Stimulated activated CD8-positive, alpha-beta memory T cell treated with anti-CD3 and anti-CD28 coated beads, Interleukin-12 subunit alpha, Interleukin-12 subunit beta, amount 100 ng/mL, for 24 hours (primary cell): ENCODE results near the gene C16orf54.
"Not testable (repeated sequence)": the region's sequence is repeated elsewhere in the genome, so short reads cannot be mapped to it uniquely, and the experiment has no call there.

ENCODE experiments used
- DNase-seq: peaks from one replicate; pipeline ENCODE4 v3.0.0-alpha.2; 2020; ENCODE audit errors: extremely low read depth

C16orf54 gene, protein sequence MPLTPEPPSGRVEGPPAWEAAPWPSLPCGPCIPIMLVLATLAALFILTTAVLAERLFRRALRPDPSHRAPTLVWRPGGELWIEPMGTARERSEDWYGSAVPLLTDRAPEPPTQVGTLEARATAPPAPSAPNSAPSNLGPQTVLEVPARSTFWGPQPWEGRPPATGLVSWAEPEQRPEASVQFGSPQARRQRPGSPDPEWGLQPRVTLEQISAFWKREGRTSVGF

DNA sequence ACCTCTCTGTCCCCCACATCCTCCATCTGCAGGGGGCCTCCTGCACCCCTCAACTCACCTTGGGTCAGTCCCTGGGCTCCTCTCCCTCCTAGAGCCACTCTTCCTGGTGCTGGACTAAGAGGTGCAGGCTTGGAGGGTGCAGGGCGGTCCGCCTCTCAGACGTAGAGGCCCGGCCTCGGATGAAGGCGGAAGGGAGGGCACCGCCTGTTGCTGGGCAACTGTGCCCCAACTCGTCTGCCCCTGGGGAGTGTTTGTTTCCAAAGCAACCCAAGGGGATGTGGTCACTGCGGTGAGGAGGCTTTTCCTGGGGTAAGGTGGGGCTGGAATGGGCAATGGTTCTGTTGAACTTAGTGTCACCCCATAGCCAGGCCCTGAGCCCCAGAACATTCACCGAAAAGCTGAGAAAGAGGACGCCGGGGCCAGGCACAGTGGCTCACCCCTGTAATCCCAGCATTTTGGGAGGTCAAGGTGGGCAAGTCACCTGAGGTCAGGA lies at the start of gene C16orf54:
Gene C16orf54, minus strand, starts transcription at position 138 of the 493 bp plus-strand sequence. CDS start 1,039 bp downstream, outside the sequence.
- DNase-seq = peak; percentile 64

DNA sequence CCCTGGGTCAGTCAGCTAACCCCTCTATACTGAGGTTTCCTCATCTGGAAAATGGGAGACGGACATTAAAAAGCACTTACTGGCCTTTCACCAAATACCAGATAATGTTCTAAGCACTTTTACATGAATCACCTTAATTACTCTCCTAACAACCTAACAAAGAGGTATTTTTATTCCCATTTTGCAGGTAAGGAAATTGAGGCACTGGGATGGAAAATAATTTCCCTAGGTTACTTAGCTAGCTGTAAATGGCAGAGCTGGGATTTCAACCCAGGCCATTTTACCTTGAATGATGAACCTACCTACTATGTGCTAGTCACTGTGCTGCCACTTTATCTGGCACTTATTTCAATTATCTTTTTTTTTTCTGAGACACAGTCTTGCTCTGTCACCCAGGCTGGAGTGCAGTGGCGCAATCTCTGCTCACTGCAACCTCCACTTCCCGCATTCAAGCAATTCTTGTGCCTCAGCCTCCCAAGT lies 48.5 kb upstream of the C16orf54 start:
- DNase-seq = no peak

DNA sequence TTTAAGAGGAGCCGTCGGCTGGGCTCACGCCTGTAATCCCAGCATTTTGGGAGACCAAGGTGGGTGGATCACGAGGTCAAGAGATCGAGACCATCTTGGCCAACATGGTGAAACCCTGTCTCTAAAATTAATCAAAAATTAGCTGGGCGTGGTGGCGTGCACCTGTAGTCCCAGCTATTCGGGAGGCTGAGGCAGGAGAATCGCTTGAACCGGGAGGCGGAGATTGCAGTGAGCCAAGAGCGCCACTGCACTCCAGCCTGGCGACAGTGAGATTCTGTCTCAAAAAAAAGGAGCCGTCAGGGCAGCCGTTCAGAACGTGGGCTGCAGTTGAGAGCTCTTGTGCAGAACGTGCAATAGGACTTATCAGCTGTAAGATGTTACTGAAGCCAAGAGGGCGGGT lies 47.4 kb upstream of the C16orf54 start:
- not testable (repeated sequence) for DNase-seq

DNA sequence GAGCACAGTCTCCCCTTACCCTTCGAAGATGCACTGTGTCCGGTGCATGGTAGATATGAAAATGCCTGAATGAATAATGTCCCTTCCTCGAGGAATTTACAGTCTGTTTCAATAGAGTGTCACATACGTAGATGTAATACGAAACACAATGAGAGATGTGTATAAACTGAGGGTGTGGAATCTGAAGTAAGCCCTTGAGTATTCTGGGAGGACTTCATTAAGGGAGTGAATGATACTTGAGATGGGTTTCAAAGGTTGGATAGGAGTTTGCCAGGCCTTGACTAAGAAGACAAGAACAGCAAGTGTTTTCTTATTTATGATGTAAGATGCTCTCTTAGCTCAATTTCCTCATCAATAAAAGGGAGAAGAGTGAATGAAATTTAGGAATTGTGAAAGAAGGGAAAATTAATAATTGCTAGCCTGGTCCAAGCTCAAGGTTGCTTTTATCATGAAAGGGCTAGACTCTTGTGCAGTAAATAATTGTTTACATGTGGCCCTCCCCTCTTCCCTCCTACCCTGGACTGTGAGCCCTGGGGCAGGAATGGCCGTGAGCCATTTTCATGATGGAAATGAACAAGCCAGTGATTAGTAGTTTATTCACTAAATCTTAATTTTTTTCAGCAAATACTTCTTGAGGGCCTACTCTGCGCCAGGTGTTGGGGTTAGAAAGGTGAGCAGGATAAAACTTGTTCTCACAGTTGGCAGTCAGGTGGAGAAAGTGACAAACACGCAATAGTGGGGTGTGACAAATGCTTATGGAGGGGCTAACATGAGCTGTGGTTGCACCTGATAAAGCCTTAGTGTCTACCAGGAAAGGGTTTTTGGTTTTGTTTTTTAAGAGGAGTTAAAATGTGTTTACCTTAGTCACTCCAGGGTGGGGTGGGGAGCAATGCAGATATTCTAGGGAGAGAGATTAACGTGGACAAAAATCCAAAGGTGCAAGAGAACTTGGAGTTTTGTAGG lies 46.3 kb upstream of the C16orf54 start:
- DNase-seq = no peak

DNA sequence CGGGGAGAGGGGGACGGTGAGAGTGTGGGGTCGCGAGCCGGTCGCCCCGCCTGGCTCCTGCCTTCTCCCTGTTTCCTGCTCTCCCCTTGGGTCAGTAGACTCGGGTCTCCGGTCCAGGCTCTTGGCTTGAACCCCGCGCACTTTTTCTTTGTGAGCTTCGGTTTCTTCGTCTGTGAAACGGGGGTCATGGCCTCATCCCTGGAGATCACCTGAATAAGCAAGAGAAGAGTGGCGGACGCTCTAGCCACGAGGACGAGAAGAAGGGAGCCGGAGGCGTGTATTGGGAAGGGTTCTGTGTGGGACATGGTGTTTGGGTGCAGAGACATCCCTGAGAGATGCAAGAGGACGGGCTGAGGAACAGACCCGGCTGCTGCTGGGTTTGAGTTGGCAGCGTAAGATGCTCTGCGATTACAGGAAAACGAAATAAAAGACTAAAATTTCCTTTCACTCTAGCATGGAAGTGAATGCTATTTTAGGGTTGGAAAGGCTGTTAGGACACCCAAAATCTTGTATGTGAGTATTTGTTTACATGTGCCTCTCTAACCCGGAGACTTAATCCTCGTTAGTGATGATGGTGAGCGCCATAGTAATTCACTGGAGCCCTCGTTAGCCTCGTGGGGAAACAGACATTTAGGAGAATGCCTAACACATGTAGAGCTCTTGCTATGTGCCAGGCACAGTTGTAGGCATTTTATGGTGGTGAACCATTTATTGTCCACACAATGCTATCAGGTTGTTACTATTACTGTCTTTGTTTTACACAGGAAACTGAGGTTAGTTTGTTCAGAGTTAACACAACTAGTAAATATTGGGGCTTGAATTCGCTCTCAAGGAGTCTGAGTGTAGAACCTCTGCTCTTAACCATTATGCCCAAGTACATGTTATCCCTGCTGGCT lies 45.4 kb upstream of the C16orf54 start:
- DNase-seq = no peak

DNA sequence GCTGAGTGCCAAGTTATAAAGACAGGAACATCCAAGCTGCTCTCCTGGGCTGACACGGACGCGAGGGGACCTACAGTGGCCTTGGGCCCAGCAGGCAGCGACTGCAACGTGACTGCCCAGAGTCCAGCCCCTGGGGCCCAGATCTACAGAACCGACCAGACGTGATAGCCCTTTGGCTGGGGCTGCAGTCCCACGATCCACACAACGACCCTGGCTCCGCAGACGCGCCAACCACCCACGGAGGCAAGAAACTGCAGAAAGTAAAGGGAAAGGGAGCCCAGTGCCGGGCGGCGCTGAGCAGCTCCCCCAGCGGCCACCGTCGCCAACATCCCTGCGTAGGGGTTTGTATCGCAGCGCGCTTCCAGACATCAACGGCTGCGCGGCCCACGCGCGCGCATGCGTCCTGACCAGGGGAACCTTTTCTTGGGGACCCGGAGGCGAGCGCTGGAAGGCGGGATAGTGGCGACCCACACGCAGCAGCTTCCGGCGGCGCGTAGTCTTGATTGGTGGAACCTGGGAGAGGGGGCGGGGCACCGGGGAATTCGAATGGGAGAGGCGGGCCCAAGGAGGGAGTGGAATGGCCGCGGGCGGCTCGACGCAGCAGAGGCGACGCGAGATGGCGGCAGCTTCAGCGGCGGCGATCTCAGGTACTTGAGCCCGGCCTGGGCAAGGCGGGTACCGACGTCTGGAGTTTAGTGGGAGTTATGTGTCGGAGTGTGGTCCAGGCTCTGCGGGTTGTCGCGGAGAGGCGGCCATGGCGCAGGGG lies 44.6 kb upstream of the C16orf54 start, which contains the start of gene KIF22:
Gene KIF22, plus strand, starts transcription at position 569 of the 766 bp plus-strand sequence. Its CDS starts 9 bp downstream, at position 578.
- DNase-seq = peak; percentile 99

DNA sequence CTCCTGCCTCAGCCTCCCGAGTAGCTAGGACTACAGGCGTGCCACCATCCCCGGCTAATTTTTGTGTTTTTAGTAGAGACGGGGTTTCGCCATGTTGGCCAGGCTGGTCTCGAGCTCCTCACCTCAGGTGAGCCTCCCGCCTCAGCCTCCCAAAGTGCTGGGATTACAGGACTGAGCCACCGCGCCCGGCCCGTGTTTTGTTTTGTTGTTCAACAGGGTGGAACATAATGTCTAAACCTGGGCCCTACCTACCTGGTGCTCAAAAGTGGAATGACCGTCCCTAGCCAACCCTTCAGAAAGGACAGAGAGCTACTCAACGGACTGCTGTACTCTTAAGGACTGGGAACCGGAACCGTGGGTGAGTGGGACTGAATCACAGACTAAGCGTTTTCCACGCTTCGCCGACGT lies 44.0 kb upstream of the C16orf54 start:
- DNase-seq = no peak

DNA sequence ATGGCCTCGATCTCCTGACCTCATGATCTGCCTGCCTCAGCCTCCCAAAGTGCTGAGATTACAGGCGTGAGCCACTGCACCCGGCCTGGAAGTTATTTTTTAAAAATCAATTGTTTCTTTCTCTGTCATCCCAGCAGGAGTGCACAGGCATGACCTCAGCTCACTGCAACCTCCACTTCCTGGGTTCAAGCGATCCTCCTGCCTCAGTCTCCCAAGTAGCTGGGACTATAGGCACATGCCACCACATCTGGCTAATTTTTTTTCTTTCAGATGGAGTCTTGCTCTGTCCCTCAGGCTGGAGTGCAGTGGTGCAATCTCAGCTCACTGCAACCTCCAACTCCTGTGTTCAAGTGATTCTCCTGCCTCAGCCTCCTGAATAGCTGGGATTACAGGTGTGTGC lies 41.4 kb upstream of the C16orf54 start:
- not testable (repeated sequence) for DNase-seq

DNA sequence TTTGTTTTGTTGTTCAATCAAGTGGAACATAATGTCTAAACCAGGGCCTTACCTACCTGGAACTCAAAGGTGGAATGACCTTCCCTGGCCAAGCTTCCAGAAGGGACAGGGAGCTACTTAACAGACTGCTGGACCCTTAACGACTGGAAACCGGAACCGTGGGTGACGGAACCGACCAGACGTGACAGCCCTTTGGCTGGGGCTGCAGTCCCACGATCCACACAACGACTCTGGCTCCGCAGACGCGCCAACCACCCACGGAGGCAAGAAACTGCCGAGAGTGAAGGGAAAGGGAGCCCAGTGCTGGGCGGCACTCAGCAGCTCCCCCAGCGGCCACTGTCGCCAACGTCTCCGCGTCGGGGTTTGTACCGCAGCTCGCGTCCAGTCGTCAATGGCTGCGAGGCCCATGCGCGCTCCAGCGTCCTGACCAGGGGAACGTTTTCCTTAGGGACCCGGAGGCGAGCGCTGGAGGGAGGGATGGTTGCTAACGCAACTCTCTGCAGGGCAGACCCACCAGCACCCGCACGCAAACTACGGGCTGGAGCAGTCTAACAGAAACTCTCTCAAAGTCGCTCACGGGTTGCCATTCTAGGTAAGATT lies 39.2 kb upstream of the C16orf54 start:
- DNase-seq = no peak

DNA sequence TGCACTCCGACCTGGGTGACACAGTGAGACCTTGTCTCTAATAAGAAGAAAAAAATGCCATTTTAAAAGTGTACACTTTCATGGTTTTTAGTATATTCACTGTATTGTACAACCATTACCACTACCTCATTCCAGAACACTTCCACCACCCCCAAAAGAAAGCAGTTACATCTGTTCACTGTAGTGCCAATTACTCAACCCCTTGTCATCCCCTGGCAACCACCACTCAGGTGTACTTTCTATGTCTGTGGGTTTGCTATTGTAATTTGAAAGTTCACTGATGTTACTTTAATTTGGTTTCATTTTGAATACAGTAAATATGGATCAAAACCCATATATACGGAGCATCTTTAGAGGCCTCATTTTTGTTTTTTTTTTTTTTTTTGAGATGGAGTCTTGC lies 38.4 kb upstream of the C16orf54 start:
- no peak for DNase-seq

DNA sequence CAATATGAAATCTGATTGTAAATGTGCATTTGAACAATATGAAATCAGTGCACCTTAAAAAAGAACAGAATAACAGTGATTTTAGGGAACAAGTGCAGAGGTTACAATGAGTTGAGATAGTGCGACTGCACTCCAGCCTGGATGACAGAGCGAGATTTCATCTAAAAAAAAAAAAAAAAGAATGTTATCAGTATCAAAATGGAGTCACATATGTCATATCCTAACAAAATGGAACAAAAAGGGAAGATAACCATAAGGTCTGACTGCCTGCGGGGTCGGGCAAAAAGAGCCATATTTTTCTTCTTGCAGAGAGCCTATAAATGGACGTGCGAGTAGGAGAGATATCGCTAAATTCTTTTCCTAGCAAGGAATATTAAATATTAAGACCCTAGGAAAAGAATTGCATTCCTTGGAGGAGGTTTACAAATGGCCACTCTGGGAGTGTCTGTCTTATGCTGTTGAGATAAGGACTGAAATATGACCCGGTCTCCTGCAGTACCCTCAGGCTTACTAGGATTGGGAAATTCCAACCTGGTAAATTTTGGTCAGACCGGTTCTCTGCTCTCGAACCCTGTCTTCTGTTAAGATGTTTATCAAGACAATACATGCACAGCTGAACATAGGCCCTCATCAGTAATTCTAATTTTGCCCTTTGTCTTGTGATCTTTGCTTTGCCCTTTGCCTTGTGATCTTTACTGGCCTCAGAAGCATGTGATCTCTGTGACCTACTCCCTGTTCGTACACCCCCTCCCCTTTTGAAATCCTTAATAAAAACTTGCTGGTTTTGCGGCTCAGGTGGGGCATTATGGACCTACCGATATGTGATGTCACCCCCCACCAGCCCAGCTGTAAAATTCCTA lies 37.5 kb upstream of the C16orf54 start:
- not testable (repeated sequence) for DNase-seq

DNA sequence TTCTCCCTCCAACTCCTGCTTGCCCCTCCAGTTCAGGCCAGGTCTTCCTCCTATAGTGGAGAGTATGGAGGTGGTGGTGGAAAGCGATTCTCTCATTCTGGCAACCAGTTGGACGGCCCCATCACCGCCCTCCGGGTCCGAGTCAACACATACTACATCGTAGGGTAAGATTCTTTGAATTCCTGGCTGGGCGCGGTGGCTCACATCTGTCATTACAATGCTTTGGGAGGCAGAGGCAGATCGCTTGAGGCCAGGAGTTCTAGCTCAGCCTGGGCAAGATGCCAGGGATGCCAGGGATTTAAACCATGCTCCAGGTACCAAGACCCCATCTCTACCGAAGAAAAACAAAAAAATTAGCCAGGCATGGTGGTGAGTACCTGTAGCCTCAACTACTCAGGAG lies 33.7 kb upstream of the C16orf54 start:
- no peak for DNase-seq

DNA sequence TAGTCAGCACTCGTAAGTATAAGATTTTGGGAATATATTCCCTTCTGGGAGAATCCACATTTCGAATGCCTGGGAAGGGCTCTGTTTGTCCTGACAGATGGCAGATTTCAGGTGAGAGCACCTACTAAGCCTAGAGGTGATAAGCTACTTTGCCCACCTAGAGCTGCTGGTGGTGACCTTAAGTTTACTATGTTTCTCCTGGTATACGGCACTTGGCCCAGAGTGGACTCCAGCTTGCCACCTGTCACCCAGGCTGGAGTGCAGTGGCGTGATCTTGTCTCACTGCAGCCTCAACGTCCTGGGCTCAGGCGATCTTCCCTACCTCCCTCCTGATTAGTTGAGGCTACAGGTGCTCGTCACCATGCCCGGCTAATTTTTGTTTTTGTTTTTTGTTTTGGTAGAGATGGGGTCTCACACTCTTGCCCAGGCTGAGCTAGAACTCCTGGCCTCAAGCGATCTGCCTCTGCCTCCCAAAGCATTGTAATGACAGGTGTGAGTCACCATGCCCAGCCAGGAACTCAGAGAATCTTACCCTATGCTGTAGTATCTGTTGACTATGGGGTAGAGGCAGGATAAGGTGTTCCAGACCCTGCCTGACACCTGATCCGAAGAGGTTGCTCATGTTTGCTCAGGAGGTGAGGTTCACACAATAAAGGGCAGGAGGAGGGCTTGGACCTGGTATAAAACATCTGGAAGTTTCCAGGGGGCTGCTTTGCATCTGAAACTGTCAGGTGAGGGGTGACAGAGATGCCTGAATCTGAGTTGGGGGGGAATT lies 32.0 kb upstream of the C16orf54 start, which contains the start of gene ZG16:
Gene ZG16, plus strand, starts transcription at position 681 of the 775 bp plus-strand sequence. CDS start 1,011 bp downstream, outside the sequence.
- DNase-seq = no peak

DNA sequence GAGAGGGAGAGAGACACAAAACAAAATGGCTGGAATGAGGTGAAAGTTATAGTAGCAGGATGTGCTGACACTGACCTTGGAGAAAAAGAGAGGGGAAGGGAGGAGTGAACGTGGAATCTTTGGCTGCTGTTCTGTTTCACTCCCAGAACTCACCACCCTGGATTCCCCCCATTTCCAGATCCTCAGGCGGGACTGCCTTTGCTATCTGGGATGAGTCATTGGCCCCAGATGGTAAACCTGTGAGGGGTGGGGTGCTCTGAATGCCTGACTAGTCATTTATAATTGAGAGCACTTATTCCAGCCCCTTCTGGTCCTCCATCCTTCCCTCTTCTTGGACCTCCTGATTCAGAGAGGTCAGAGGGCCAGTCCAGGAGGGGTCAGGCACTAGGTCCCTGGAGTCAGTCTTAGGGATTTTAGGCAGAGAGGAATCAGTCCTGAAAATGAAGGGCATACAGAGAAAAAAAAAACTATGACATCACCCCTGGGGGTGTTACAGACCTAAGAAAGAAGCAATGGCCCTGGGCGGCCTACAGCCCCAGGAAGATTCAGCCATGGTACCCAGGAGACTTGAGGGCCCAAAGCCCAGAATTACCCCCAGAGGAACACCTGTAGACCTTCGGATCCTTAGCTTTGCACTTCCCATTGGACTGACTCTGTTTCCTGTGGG lies 30.1 kb upstream of the C16orf54 start:
- no peak for DNase-seq

DNA sequence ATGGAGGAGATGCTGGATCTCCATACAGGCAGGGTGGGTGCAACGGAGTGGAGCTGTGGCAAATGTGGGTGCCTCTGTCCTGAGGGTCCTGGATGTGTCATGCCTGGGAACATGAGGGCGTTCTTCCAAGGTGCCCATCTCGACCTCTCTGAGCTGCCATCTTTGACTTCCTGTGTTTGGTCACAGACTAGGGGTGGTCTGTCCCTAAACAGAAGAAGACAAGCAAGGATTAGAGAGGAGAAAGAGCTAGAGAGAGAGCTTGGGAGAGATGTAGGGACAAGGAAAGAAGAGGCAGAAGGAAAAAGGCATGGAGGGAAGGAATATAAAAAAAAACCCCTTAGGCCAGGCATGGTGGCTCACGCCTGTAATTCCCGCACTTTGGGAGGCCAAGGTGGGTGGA lies 28.9 kb upstream of the C16orf54 start:
- DNase-seq = no peak

DNA sequence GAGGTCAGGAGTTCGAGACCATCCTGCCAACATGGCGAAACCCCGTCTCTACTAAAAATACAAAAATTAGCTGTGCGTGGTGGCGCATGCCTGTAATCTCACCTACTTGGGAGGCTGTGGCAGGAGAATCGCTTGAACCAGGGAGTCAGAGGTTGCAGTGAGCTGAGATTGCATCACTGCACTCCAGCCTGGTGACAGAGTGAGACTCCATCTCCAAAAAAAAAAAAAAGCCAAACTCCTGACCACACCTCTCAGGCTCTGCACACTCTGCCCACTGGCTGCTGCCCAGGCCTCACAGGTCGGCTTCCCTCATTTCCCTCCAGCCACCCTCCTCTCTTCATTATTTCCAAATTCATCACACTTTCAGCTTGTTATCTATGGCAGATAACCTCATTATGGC lies 26.5 kb upstream of the C16orf54 start:
- DNase-seq = not testable (repeated sequence)

DNA sequence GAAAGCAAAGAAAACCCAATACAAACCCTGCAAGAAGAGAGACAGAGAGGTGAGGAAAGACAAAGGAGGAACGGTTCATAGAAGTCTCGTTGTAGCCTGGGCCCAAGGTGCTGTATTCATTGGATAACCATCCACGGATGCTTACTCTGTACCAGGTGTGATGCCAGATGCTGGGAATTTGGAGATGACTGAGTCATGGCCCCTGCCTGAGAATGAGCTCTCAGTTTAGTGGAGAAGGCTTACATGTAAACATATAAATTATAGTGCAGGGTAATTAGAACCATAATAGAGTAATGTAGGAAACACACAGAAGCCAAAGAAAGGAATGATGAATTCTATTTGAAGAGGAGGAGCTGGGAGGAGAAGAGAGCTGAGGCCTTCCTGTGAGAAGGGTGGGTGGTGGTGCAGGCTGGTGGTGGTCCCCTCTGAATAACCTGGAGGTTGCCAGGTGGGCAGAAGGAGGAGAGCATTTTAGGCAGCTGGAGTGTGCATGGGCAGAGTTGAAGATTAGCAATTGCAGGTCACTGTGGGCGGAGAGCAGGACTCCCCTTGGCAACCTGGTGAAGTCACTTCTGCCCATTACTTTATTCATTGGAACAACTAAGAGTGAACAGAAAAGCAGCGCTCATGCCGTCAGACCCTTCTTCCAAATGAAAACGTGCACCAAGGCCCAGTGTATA lies 24.6 kb upstream of the C16orf54 start:
- DNase-seq = no peak
